A549 (cell line): ENCODE results near the gene WDHD1. TPM values are rescaled to one million over a fixed set of nuclear protein-coding genes. Genes with fewer than 3 reads are reported as not detected.
"Not testable (repeated sequence)": the region's sequence is repeated elsewhere in the genome, so short reads cannot be mapped to it uniquely, and the experiment has no call there.

Source experiments
- ATAC-seq, 2 experiments: fragments of 200-7000 bp in 1 of 2; fragments of >200 bp in 1 of 2; cut with Nextera tagmentation in 1 of 2; cut with Tn5 transposase in 1 of 2; 3 replicates each; pipeline versions ENCODE4 v1.8.0 to v1.9.1; 2018 to 2020; ENCODE audit warnings: mild to moderate bottlenecking in 1 of 2, moderate library complexity in 1 of 2
- CTCF ChIA-PET: fragments of 300-600 bp; sonication (Branson Sonifier 250); formaldehyde crosslinking; extraction: SDS; loops from one replicate; lab custom pipeline; 2021; ENCODE audit warnings: antibody characterized with exemption, inconsistent platforms; lab: Yijun Ruan, JAX
- POLR2A ChIA-PET: fragments of 350-600 bp; formaldehyde crosslinking; extraction: SDS; loops from one replicate; lab custom pipeline; 2021; ENCODE audit warnings: antibody characterized with exemption, inconsistent platforms; lab: Yijun Ruan, JAX
- DNase-seq, 2 experiments: peaks; one replicate each; pipeline versions ENCODE4 v3.0.0 to v3.0.0-alpha.2; 2011 to 2016; ENCODE audit warnings: low read depth in 1 of 2, low spot score in 1 of 2
- FAIRE-seq: peaks from 2 replicates; lab custom pipeline; 2011; peaks lifted over from hg19 to GRCh38; lab: Jason Lieb, UNC
- H3K27ac ChIP-seq, 2 experiments: fragments of >200 bp; sonication (Bioruptor Twin); formaldehyde crosslinking; 3 replicates each; pipeline ENCODE4 v1.5.1; 2016 to 2017
- H3K4me1 ChIP-seq: fragments of >200 bp; sonication (Bioruptor Twin); formaldehyde crosslinking; 3 replicates; pipeline ENCODE4 v1.6.1; 2016
- H3K4me2 ChIP-seq: fragments of >200 bp; sonication (Bioruptor Twin); formaldehyde crosslinking; 3 replicates; pipeline ENCODE4 v1.6.1; 2016
- H3K4me3 ChIP-seq: fragments of >200 bp; sonication (Bioruptor Twin); formaldehyde crosslinking; 3 replicates; pipeline ENCODE4 v1.5.1; 2016
- H3K9me3 ChIP-seq: fragments of >200 bp; sonication (Bioruptor Twin); formaldehyde crosslinking; 3 replicates; pipeline ENCODE4 v1.6.1; 2016
- CEBPB ChIP-seq, 2 experiments: fragments of >200 bp in 1 of 2; sonication (Bioruptor Twin) in 1 of 2; formaldehyde crosslinking in 1 of 2; IDR thresholded peaks; 2 replicates each; pipeline ENCODE4 v1.6.1; 2012 to 2016
- CHD4 ChIP-seq: fragments of 200-600 bp; sonication (generic); IDR thresholded peaks from 2 replicates; pipeline ENCODE4 v1.6.1; 2016; ENCODE audit warnings: antibody characterized with exemption, mild to moderate bottlenecking, borderline replicate concordance
- EHMT2 ChIP-seq: fragments of 200-600 bp; sonication (generic); IDR thresholded peaks from 2 replicates; pipeline ENCODE4 v1.6.1; 2016; ENCODE audit warnings: antibody characterized with exemption, low read depth, mild to moderate bottlenecking, moderate library complexity
- EP300 ChIP-seq, 2 experiments: fragments of >200 bp; sonication (Bioruptor Twin); formaldehyde crosslinking; IDR thresholded peaks; 2 replicates in 1 of 2; 3 replicates in 1 of 2; pipeline ENCODE4 v1.6.1; 2016 to 2017
- ESRRA ChIP-seq: fragments of 150-350 bp; IDR thresholded peaks from 2 replicates; pipeline ENCODE4 v1.6.1; 2014; ENCODE audit warnings: mild to moderate bottlenecking, low read length, borderline replicate concordance
- FOSB ChIP-seq: fragments of 250-450 bp; sonication (Bioruptor Pico); IDR thresholded peaks from 2 replicates; pipeline ENCODE4 v1.5.0; 2020; ENCODE audit warnings: mild to moderate bottlenecking, moderate library complexity
- FOSL2 ChIP-seq, 2 experiments: fragments of 450-650 bp in 1 of 2; fragments of >200 bp in 1 of 2; sonication (Bioruptor Twin) in 1 of 2; formaldehyde crosslinking; IDR thresholded peaks; 2 replicates each; pipeline versions ENCODE4 v1.5.0 to v1.6.1; 2016 to 2020; ENCODE audit warnings: mild to moderate bottlenecking in 1 of 2, moderate library complexity in 1 of 2
- HDAC2 ChIP-seq: fragments of 200-600 bp; sonication (generic); IDR thresholded peaks from 2 replicates; pipeline ENCODE4 v1.6.1; 2016
- HOXB5 ChIP-seq: fragments of 250-450 bp; sonication (Bioruptor Pico); IDR thresholded peaks from 2 replicates; pipeline ENCODE4 v1.5.0; 2020; ENCODE audit warnings: mild to moderate bottlenecking, moderate library complexity
- JUN ChIP-seq, 2 experiments: fragments of >200 bp; sonication (Bioruptor Twin); formaldehyde crosslinking; IDR thresholded peaks; 2 replicates in 1 of 2; 3 replicates in 1 of 2; pipeline ENCODE4 v1.6.1; 2016 to 2017
- KDM5A ChIP-seq: fragments of 200-600 bp; sonication (generic); IDR thresholded peaks from 2 replicates; pipeline ENCODE4 v1.6.1; 2016; ENCODE audit warnings: antibody characterized with exemption, mild to moderate bottlenecking
- MAZ ChIP-seq: fragments of 150-350 bp; IDR thresholded peaks from 2 replicates; pipeline ENCODE4 v1.6.1; 2014; ENCODE audit warnings: antibody characterized with exemption, low read depth, low read length, borderline replicate concordance
- MYC ChIP-seq: IDR thresholded peaks from 2 replicates; pipeline ENCODE4 v1.6.1; 2012; ENCODE audit warnings: mild to moderate bottlenecking, inconsistent platforms, low read length, improper control_type of control experiment, borderline replicate concordance
- POLR2A ChIP-seq: IDR thresholded peaks from 2 replicates; pipeline ENCODE4 v1.6.1; 2012; ENCODE audit warnings: mild to moderate bottlenecking, low read length
- POLR2AphosphoS2 ChIP-seq: conservative IDR thresholded peaks from 2 replicates; pipeline ENCODE4 v1.6.1; 2012; ENCODE audit warnings: low read length, improper control_type of control experiment, inconsistent platforms
- RAD21 ChIP-seq, 2 experiments: fragments of >200 bp in 1 of 2; sonication (Bioruptor Twin) in 1 of 2; formaldehyde crosslinking in 1 of 2; IDR thresholded peaks in 1 of 2; conservative IDR thresholded peaks in 1 of 2; 2 replicates in 1 of 2; 3 replicates in 1 of 2; pipeline ENCODE4 v1.6.1; 2012 to 2018; ENCODE audit warnings: inconsistent platforms in 1 of 2
- RCOR1 ChIP-seq: fragments of 150-350 bp; IDR thresholded peaks from 2 replicates; pipeline ENCODE4 v1.6.1; 2014; ENCODE audit warnings: antibody characterized with exemption, low read length, low read depth
- RNF2 ChIP-seq: fragments of 200-600 bp; sonication (generic); IDR thresholded peaks from 2 replicates; pipeline ENCODE4 v1.6.1; 2016; ENCODE audit warnings: low read depth, mild to moderate bottlenecking, antibody characterized with exemption, moderate library complexity, borderline replicate concordance
- TFCP2L1 ChIP-seq: fragments of 250-450 bp; sonication (Bioruptor Pico); IDR thresholded peaks from 2 replicates; pipeline ENCODE4 v1.5.0; 2021; ENCODE audit warnings: mild to moderate bottlenecking
- WGBS: methylation state at CpG from one replicate; pipeline ENCODE4 v1.1.6; 2017; ENCODE audit errors: missing lambda C conversion rate; 5-methylcytosine and 5-hydroxymethylcytosine counted together
- polyA plus RNA-seq, 4 experiments: library from polyadenylated mRNA; depleted of rRNA in 3 of 4; stranded (reverse); fragments of >200 nt; fragmentation: RNase III in 1 of 4; extraction: RNeasy Plus Mini Kit Qiagen cat#74134 plus additional on column Dnase treatment in 1 of 4; gene quantifications; 2 replicates in 3 of 4; 3 replicates in 1 of 4; pipeline ENCODE4 v1.2.3, GENCODE V29; 2011 to 2017
- TF ChIP-seq, protein P1 (sequence below): fragments of >200 bp; sonication (Bioruptor Twin); formaldehyde crosslinking; IDR thresholded peaks from 3 replicates; pipeline ENCODE4 v1.6.1; 2016
- TF ChIP-seq, protein P2 (sequence below): fragments of >200 bp; sonication (Bioruptor Twin); formaldehyde crosslinking; IDR thresholded peaks from 3 replicates; pipeline ENCODE4 v1.5.1; 2016
- TF ChIP-seq, protein P3 (sequence below): fragments of 250-450 bp; sonication (Bioruptor Pico); IDR thresholded peaks from 2 replicates; pipeline ENCODE4 v1.5.0; 2021; ENCODE audit warnings: mild to moderate bottlenecking, moderate library complexity, borderline replicate concordance

WDHD1 gene
- polyA plus RNA-seq, 2 of the 4 experiments (the other 2 are of a cell fraction), result 16.3 to 35.6 TPM

DNA sequence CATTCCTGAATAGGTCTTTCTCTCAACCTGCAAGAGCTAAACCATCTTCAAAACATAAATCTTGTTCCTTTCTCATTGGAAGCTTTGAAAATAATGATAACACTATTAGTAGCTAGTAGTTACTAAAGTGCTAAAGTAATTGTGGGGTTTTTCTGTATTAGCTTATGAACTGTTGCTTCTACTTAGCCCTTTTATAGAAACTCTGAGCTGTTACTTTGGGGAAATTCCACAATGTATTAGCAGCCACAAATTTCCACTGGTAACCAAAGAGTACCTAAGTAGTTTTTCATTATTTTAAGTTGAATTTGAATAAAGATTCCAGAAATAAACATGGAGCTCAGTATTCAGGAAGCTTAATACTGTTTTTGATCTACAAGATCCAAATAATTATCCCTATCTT lies 18.2 kb upstream of the WDHD1 start:
- DNase-seq (no peak), FAIRE-seq (no peak), ATAC-seq (no peak)
- H3K9me3 ChIP-seq, result no peaks in the 10 kb centered on the region
- TF ChIP-seq, protein P1, sequence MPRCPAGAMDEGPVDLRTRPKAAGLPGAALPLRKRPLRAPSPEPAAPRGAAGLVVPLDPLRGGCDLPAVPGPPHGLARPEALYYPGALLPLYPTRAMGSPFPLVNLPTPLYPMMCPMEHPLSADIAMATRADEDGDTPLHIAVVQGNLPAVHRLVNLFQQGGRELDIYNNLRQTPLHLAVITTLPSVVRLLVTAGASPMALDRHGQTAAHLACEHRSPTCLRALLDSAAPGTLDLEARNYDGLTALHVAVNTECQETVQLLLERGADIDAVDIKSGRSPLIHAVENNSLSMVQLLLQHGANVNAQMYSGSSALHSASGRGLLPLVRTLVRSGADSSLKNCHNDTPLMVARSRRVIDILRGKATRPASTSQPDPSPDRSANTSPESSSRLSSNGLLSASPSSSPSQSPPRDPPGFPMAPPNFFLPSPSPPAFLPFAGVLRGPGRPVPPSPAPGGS, result no peak
- TF ChIP-seq POLR2AphosphoS2 (no peak), POLR2A (no peak), EHMT2 (no peak)
- H3K4me2 ChIP-seq, result no peak overlapping the region
- 0 out of 3 replicates have a peak, but pooled peaks cover 4% of the 10 kb centered on the region for H3K4me1 ChIP-seq
- POLR2A ChIA-PET, result interaction anchor here (1.4 kb wide), 1 partner anchor 14 kb away, joined by 3 read pairs; no protein-coding TSS in a partner anchor
- H3K4me3 ChIP-seq, result no peak overlapping the region
- CTCF ChIA-PET, result interaction anchor here (1.5 kb wide), 1 partner anchor 23 kb away, joined by 6 read pairs; no protein-coding TSS in a partner anchor
- no peak overlapping the region for H3K27ac ChIP-seq

DNA sequence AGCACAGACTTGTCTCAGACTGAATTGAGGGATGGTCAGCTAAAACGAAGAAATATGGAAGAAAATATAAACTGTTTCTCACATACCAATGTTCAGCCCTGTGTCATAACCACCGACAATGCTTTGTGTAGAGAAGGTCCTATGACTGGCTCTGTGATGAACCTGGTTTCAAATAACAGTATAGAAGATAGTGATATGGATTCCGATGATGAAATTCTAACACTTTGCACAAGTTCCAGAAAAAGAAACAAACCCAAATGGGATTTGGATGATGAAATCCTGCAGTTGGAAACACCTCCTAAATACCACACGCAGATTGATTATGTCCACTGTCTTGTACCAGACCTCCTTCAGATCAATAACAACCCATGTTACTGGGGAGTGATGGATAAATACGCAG lies 16.6 kb upstream of the WDHD1 start:
- Histone ChIP-seq H3K4me1 (0 out of 3 replicates have a peak, but pooled peaks cover 4% of the 10 kb centered on the region), H3K27ac (no peak overlapping the region), H3K4me2 (no peak overlapping the region), H3K4me3 (no peak overlapping the region)
- 88% methylated on average over 5 of the region's 5 CpGs for WGBS
- TF ChIP-seq CHD4, result no peak
- no peak for TF ChIP-seq EP300 (IDR thresholded peaks at IDR 0.05)
- TF ChIP-seq MAZ, result no peak
- no peak for TF ChIP-seq FOSB (CRISPR knock-in tag)
- TF ChIP-seq HOXB5 (CRISPR knock-in tag), result no peak
- no peak for TF ChIP-seq ESRRA
- TF ChIP-seq TFCP2L1 (CRISPR knock-in tag), result no peak
- TF ChIP-seq KDM5A, result no peak
- TF ChIP-seq, all 56 proteins: peak for 0
- ATAC-seq (no peak), FAIRE-seq (peak; percentile 7), DNase-seq (no peak)
- ChIA-PET POLR2A (interaction anchor here (1.8 kb wide), 1 partner anchor 8 kb away, joined by 8 read pairs; the partner anchor contains the start of gene MAPK1IP1L), CTCF (interaction anchor here (1.0 to 3.5 kb wide), 4 partner anchors 8 to 46 kb away, joined by 3 to 18 read pairs (median 4); partner anchors contain the start of genes MAPK1IP1L, SOCS4 and WDHD1)
- no peaks in the 10 kb centered on the region for H3K9me3 ChIP-seq

DNA sequence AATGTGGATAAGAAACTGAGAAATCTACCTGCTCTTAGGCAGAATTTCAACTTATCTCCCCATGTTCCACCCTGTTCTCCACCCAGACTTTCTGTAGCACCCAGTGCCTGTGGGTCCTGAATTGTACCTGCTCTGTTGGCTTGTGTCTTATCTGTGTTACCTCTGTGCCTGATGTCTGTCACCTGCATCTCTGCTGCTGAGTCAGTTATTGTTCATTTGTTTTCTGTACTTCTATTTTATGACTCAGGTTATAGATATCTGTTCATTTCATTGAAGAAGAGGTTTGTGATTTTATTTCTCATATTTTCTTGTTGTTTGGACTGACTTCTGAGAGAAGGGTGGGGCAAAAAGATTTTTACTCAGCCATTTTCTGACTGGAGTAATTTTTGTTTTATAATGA lies 11.8 kb upstream of the WDHD1 start:
- DNase-seq (no peak), ATAC-seq (0 out of 6 replicates have a peak, but pooled peaks of 1 of the 2 experiments have one; percentile 31), FAIRE-seq (no peak)
- H3K4me2 ChIP-seq, result no peak overlapping the region
- H3K9me3 ChIP-seq, result no peaks in the 10 kb centered on the region
- TF ChIP-seq, protein P2, sequence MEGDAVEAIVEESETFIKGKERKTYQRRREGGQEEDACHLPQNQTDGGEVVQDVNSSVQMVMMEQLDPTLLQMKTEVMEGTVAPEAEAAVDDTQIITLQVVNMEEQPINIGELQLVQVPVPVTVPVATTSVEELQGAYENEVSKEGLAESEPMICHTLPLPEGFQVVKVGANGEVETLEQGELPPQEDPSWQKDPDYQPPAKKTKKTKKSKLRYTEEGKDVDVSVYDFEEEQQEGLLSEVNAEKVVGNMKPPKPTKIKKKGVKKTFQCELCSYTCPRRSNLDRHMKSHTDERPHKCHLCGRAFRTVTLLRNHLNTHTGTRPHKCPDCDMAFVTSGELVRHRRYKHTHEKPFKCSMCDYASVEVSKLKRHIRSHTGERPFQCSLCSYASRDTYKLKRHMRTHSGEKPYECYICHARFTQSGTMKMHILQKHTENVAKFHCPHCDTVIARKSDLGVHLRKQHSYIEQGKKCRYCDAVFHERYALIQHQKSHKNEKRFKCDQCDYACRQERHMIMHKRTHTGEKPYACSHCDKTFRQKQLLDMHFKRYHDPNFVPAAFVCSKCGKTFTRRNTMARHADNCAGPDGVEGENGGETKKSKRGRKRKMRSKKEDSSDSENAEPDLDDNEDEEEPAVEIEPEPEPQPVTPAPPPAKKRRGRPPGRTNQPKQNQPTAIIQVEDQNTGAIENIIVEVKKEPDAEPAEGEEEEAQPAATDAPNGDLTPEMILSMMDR, result no peak
- TF ChIP-seq CEBPB (IDR thresholded peaks at IDR 0.05), result no peak
- TF ChIP-seq HDAC2, result no peak
- no peak for TF ChIP-seq RAD21 (conservative IDR thresholded peaks at IDR 0.05 in 1 of 2, IDR thresholded peaks at IDR 0.05 in 1 of 2)
- TF ChIP-seq JUN (IDR thresholded peaks at IDR 0.05), result no peak
- no peak for TF ChIP-seq FOSL2 (IDR thresholded peaks at IDR 0.05)
- TF ChIP-seq FOSL2 (CRISPR knock-in tag; IDR thresholded peaks at IDR 0.05), result no peak
- TF ChIP-seq POLR2AphosphoS2, result no peak
- no peak for TF ChIP-seq RNF2
- no peak for TF ChIP-seq RCOR1
- no peak for TF ChIP-seq MYC
- TF ChIP-seq, protein P3, sequence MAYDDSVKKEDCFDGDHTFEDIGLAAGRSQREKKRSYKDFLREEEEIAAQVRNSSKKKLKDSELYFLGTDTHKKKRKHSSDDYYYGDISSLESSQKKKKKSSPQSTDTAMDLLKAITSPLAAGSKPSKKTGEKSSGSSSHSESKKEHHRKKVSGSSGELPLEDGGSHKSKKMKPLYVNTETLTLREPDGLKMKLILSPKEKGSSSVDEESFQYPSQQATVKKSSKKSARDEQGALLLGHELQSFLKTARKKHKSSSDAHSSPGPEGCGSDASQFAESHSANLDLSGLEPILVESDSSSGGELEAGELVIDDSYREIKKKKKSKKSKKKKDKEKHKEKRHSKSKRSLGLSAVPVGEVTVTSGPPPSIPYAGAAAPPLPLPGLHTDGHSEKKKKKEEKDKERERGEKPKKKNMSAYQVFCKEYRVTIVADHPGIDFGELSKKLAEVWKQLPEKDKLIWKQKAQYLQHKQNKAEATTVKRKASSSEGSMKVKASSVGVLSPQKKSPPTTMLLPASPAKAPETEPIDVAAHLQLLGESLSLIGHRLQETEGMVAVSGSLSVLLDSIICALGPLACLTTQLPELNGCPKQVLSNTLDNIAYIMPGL (CRISPR knock-in tag), result no peak
- H3K4me3 ChIP-seq, result no peak overlapping the region
- ChIA-PET CTCF (no interaction called here), POLR2A (interaction anchor here (1.1 to 1.6 kb wide), 2 partner anchors 12 to 13 kb away, joined by 3 to 7 read pairs; partner anchors contain the start of genes MAPK1IP1L, SOCS4 and WDHD1)
- H3K4me1 ChIP-seq, result peaks cover 8% of the 10 kb centered on the region
- peak overlapping the region in 1 of 2 experiments; percentile 32; a peak in 1 of 6 replicates for H3K27ac ChIP-seq

DNA sequence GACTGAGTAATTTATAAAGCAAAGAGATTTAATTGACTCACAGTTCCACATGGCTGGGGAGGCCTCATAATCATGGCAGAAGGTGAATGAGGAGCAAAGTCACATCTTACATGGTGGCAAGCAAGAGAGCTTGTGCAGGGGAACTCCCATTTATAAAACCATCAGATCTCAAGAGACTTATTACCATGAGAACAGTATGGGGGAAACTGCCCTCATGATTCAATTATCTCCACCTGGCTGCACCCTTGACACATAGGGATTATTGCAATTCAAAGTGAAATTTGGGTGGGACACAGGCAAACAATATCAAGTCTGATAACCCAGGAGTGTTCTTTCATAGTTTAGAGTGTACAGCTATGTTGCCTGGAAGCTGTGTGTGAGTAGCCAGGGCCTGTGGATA lies 11.1 kb upstream of the WDHD1 start:
- ATAC-seq, result 0 out of 6 replicates have a peak, but pooled peaks of 1 of the 2 experiments have one; percentile 30
- ChIA-PET POLR2A (interaction anchor here (1.1 to 1.6 kb wide), 2 partner anchors 11 to 13 kb away, joined by 3 to 7 read pairs; partner anchors contain the start of genes MAPK1IP1L, SOCS4 and WDHD1), CTCF (interaction anchor here (1.6 kb wide), 1 partner anchor 13 kb away, joined by 6 read pairs; the partner anchor contains the start of gene MAPK1IP1L)
- H3K9me3 ChIP-seq, H3K4me2 ChIP-seq, H3K27ac ChIP-seq, FAIRE-seq, DNase-seq, H3K4me3 ChIP-seq: not testable (repeated sequence)
- peaks cover 14% of the 10 kb centered on the region for H3K4me1 ChIP-seq
